Measurements from ENCODE around the gene SPO11. TPM values are rescaled to one million over a fixed set of nuclear protein-coding genes. Genes with fewer than 3 reads are reported as not detected.
A peak's percentile ranks its signal among the peaks of the same experiment; 100 is the strongest.

The SPO11 gene
- total RNA-seq, 1 experiment from 2014 or later: not detected

DNA sequence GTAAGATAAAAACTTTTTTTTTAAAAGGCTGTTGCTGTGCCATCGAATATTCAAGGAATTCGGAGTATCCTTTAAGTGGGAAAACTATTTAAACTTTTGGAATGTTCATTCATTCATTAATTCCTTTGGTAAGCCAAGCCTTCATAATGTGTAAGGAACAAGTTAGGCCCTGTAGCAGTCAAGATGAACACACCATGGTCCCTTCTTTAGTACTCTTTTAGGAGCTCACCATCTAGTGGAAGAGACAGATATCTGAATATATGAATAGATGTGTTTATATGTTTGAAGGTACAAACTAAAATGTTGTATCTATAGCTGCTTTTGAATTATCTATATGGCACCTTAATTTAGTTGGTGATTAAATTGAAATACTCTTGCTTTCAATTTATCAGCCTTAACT, 5.8 kb downstream of the SPO11 start:
- H3K4me2 ChIP-seq (ENCODE audit: low read length): no peak overlapping the region
- H3K9me2 ChIP-seq (replicated peaks; ENCODE audit: low read length): no peaks in the 10 kb centered on the region
- CTCF ChIA-PET: interaction anchor here (0.5 to 0.7 kb wide), 3 partner anchors 13 to 237 kb away, joined by 3 to 5 read pairs (median 3); no protein-coding TSS in a partner anchor
- no peak overlapping the region for H3K27ac ChIP-seq (ENCODE audit: low read length)
- TF ChIP-seq, protein P1, sequence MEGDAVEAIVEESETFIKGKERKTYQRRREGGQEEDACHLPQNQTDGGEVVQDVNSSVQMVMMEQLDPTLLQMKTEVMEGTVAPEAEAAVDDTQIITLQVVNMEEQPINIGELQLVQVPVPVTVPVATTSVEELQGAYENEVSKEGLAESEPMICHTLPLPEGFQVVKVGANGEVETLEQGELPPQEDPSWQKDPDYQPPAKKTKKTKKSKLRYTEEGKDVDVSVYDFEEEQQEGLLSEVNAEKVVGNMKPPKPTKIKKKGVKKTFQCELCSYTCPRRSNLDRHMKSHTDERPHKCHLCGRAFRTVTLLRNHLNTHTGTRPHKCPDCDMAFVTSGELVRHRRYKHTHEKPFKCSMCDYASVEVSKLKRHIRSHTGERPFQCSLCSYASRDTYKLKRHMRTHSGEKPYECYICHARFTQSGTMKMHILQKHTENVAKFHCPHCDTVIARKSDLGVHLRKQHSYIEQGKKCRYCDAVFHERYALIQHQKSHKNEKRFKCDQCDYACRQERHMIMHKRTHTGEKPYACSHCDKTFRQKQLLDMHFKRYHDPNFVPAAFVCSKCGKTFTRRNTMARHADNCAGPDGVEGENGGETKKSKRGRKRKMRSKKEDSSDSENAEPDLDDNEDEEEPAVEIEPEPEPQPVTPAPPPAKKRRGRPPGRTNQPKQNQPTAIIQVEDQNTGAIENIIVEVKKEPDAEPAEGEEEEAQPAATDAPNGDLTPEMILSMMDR (conservative IDR thresholded peaks at IDR 0.05; ENCODE audit: low read depth, low read length): peak; percentile 54; the same call in 1 of the 2 replicates
- TF ChIP-seq EZH2 (IDR thresholded peaks at IDR 0.05; ENCODE audit: low read length, unreplicated experiment): no peak
- TF ChIP-seq EZH2phosphoT487 (IDR thresholded peaks at IDR 0.05; ENCODE audit: borderline replicate concordance, low read length): no peak
- H3K9me3 ChIP-seq (ENCODE audit: low read length): no peaks in the 10 kb centered on the region
- no peak overlapping the region for H2AFZ ChIP-seq (ENCODE audit: low read length)
- H3K4me1 ChIP-seq (ENCODE audit: insufficient read depth, low read length): no peaks in the 10 kb centered on the region
- H3K4me3 ChIP-seq (ENCODE audit: low read length): no peak overlapping the region
- intact Hi-C loops (cut with micrococcal nuclease): loop anchor here (1.0 kb wide), 1 partner anchor 246 kb away; no protein-coding TSS in a partner anchor
- no peaks in the 10 kb centered on the region for H3F3A ChIP-seq (ENCODE audit: low read length, unreplicated experiment)
- H3K36me3 ChIP-seq (ENCODE audit: low read depth, low read length): no peaks in the 10 kb centered on the region
- H3K27me3 ChIP-seq (ENCODE audit: low read length): peaks cover 72% of the 10 kb centered on the region
- BruUV-seq (replicated peaks): no TSS peak
- DNase-seq: peak; percentile 45
- H3K9ac ChIP-seq (ENCODE audit: low read length): no peak overlapping the region
- no peaks in the 10 kb centered on the region for H3K79me2 ChIP-seq (ENCODE audit: low read length)
- no peaks in the 10 kb centered on the region for H4K20me1 ChIP-seq (ENCODE audit: low read length)
- POLR2A ChIA-PET (ENCODE audit: unreplicated experiment): interaction anchor here (0.6 kb wide), 1 partner anchor 57 kb away, joined by 3 read pairs; no protein-coding TSS in a partner anchor
- peak; percentile 61 for ATAC-seq

DNA sequence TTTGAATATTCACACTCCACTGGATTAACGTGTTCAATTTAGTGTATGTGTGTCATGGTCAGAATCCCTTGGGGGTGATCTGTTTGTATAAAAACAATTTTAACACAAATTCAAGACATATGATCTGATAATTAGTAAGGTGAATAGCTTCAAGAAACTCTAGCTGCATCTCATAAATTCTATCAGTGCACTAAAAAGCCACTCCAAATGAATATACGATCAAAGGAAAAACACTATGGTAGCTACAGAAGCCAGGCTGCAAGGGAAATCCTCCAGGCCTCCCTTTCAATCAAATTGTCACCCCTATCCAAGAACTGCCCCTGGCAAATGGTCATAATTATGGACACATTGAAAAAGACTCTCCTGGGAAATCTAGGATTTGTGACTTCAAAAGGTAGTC, 12.1 kb downstream of the SPO11 start:
- POLR2A ChIA-PET (ENCODE audit: unreplicated experiment): no interaction called here
- Histone ChIP-seq H3K9me2 (replicated peaks; ENCODE audit: low read length) (no peaks in the 10 kb centered on the region), H3K36me3 (ENCODE audit: low read depth, low read length) (no peaks in the 10 kb centered on the region), H3K4me3 (ENCODE audit: low read length) (no peak overlapping the region), H3K4me2 (ENCODE audit: low read length) (no peak overlapping the region), H3K27me3 (ENCODE audit: low read length) (peaks cover 27% of the 10 kb centered on the region), H3K4me1 (ENCODE audit: insufficient read depth, low read length) (peaks cover 11% of the 10 kb centered on the region), H3F3A (ENCODE audit: low read length, unreplicated experiment) (no peaks in the 10 kb centered on the region), H2AFZ (ENCODE audit: low read length) (no peak overlapping the region), H3K79me2 (ENCODE audit: low read length) (no peaks in the 10 kb centered on the region), H4K20me1 (ENCODE audit: low read length) (no peaks in the 10 kb centered on the region), H3K27ac (ENCODE audit: low read length) (no peak overlapping the region), H3K9ac (ENCODE audit: low read length) (no peak overlapping the region), H3K9me3 (ENCODE audit: low read length) (no peaks in the 10 kb centered on the region)
- DNase-seq (no peak), ATAC-seq (no peak)
- no TSS peak for BruUV-seq (replicated peaks)
- intact Hi-C loops (cut with micrococcal nuclease): loop anchor here (10.0 kb wide), 1 partner anchor 787 kb away; no protein-coding TSS in a partner anchor
- CTCF ChIA-PET: no interaction called here
- no peak for TF ChIP-seq EZH2 (IDR thresholded peaks at IDR 0.05; ENCODE audit: low read length, unreplicated experiment)
- no peak for TF ChIP-seq EZH2phosphoT487 (IDR thresholded peaks at IDR 0.05; ENCODE audit: borderline replicate concordance, low read length)
- TF ChIP-seq, protein P1 (conservative IDR thresholded peaks at IDR 0.05; ENCODE audit: low read depth, low read length): no peak

DNA sequence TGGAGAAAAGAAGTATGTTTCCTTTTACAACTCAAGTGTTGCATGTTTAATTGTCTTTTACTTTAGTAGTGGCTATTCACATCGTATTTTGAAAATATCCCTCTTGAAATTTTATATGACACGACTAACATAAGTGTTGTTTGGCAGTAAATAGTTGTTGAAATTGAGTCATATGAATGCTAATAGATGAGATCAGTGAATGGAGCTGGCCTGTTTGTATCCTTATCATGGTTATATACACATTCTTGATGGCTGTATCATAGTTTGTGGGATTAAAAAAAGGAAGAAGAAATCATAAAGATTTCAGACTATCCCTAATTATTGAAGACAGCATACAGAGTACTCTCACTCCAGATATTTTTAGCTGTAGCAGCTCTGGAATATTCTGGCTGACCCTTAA, 13.2 kb downstream of the SPO11 start:
- Histone ChIP-seq H3K27ac (ENCODE audit: low read length) (no peak overlapping the region), H3K4me1 (ENCODE audit: insufficient read depth, low read length) (peaks cover 11% of the 10 kb centered on the region), H2AFZ (ENCODE audit: low read length) (no peak overlapping the region), H3F3A (ENCODE audit: low read length, unreplicated experiment) (no peaks in the 10 kb centered on the region), H3K9me3 (ENCODE audit: low read length) (no peaks in the 10 kb centered on the region), H3K36me3 (ENCODE audit: low read depth, low read length) (no peaks in the 10 kb centered on the region), H3K9ac (ENCODE audit: low read length) (no peak overlapping the region), H3K27me3 (ENCODE audit: low read length) (peaks cover 19% of the 10 kb centered on the region; the same call in 1 of the 2 replicates), H4K20me1 (ENCODE audit: low read length) (no peaks in the 10 kb centered on the region), H3K4me3 (ENCODE audit: low read length) (no peak overlapping the region), H3K79me2 (ENCODE audit: low read length) (no peaks in the 10 kb centered on the region), H3K9me2 (replicated peaks; ENCODE audit: low read length) (no peaks in the 10 kb centered on the region), H3K4me2 (ENCODE audit: low read length) (peak overlapping the region; percentile 9; the same call in 1 of the 2 replicates)
- no TSS peak for BruUV-seq (replicated peaks)
- intact Hi-C loops (cut with micrococcal nuclease): loop anchor here (10.0 kb wide), 1 partner anchor 788 kb away; no protein-coding TSS in a partner anchor
- DNase-seq (peak; percentile 71), ATAC-seq (peak; percentile 85)
- CTCF ChIA-PET: no interaction called here
- POLR2A ChIA-PET (ENCODE audit: unreplicated experiment): interaction anchor here (0.6 kb wide), 1 partner anchor 10 kb away, joined by 3 read pairs; no protein-coding TSS in a partner anchor
- no peak for TF ChIP-seq EZH2phosphoT487 (IDR thresholded peaks at IDR 0.05; ENCODE audit: borderline replicate concordance, low read length)
- no peak for TF ChIP-seq EZH2 (IDR thresholded peaks at IDR 0.05; ENCODE audit: low read length, unreplicated experiment)
- TF ChIP-seq, protein P1 (conservative IDR thresholded peaks at IDR 0.05; ENCODE audit: low read depth, low read length): no peak

Data from PC-3 (cell line).